Upper lobe of right lung (tissue), 1 donor: Measurements from ENCODE around the gene EPB41L1. TPM values are rescaled to one million over a fixed set of nuclear protein-coding genes. Genes with fewer than 3 reads are reported as not detected.
A peak's percentile ranks its signal among the peaks of the same experiment; 100 is the strongest.

Source experiments
- ATAC-seq: fragments of 200-7000 bp; cut with Tn5 transposase; one replicate; pipeline ENCODE4 v1.9.1; 2020; ENCODE audit warnings: mild to moderate bottlenecking, moderate library complexity
- DNase-seq: peaks from one replicate; pipeline ENCODE4 v3.0.0-alpha.2; 2020
- H3K27ac ChIP-seq: fragments of 200-600 bp; one replicate; pipeline ENCODE4 v1.8.0; 2022
- H3K27me3 ChIP-seq: fragments of 200-600 bp; one replicate; pipeline ENCODE4 v1.8.0; 2022; ENCODE audit warnings: mild to moderate bottlenecking
- H3K36me3 ChIP-seq: fragments of 200-600 bp; one replicate; pipeline ENCODE4 v1.8.0; 2022
- H3K4me1 ChIP-seq: fragments of 200-600 bp; one replicate; pipeline ENCODE4 v1.8.0; 2022
- H3K4me3 ChIP-seq: fragments of 200-600 bp; one replicate; pipeline ENCODE4 v1.8.0; 2022; ENCODE audit warnings: mild to moderate bottlenecking
- H3K9me3 ChIP-seq: fragments of 200-600 bp; one replicate; pipeline ENCODE4 v1.8.0; 2022
- CTCF ChIP-seq: fragments of 200-600 bp; IDR thresholded peaks from one replicate; pipeline ENCODE4 v1.8.0; 2022; ENCODE audit warnings: antibody characterized with exemption
- intact Hi-C: fragments of 100-400 bp; cut with DNase I; formaldehyde crosslinking; loops from one replicate; pipeline ENCODE4 v1.11.0; 2022
- long read RNA-seq: library from polyadenylated mRNA; unstranded; transcript quantifications from one replicate; pipeline ENCODE4 v2.0.0, GENCODE V29; 2021
- total RNA-seq: library from RNA; stranded (reverse); fragmentation: NEBNext Ultra II Directional; extraction: Animal tissue kit (Norgen Biotek cat#: 25700); gene quantifications from one replicate; pipeline ENCODE4 v1.2.1, GENCODE V29; 2021
- donor health status: DM: no; HTN: yes; CAD: no; lungs with severe emphysema.

Gene EPB41L1
- 61.4 TPM for total RNA-seq
- long read RNA-seq, partial matches to known transcripts: 8 of 41 reads
- long read RNA-seq, other reads (novel, unspliced or antisense): 33 of 41 reads

GRCh38 chr20:36154700-36155628 lies at the start of gene EPB41L1:
TSS of gene EPB41L1 (plus strand) at chr20:36154740. CDS start at chr20:36173778, 19,038 bp downstream.
- Histone ChIP-seq H3K4me3 (peak within 1 kb of the TSS; percentile 62), H3K36me3 (no peaks in the 10 kb centered on the region), H3K9me3 (no peaks in the 10 kb centered on the region), H3K4me1 (peaks cover 18% of the 10 kb centered on the region), H3K27me3 (no peaks in the 10 kb centered on the region), H3K27ac (peak within 1 kb of the TSS; percentile 55)
- intact Hi-C loops: no loop called here
- DNase-seq (no peak), ATAC-seq (no peak)
- TF ChIP-seq CTCF: no peak

GRCh38 chr20:36104856-36105255 lies 49.7 kb upstream of the EPB41L1 start:
- H3K27me3 ChIP-seq: no peaks in the 10 kb centered on the region
- TF ChIP-seq CTCF: no peak
- intact Hi-C loops: no loop called here
- ATAC-seq (no peak), DNase-seq (no peak)
- no peaks in the 10 kb centered on the region for H3K9me3 ChIP-seq
- no peak overlapping the region for H3K27ac ChIP-seq
- no peak overlapping the region for H3K4me3 ChIP-seq
- H3K36me3 ChIP-seq: no peaks in the 10 kb centered on the region
- peaks cover 32% of the 10 kb centered on the region for H3K4me1 ChIP-seq

GRCh38 chr20:36105711-36106226 lies 48.8 kb upstream of the EPB41L1 start:
- Histone ChIP-seq H3K4me3 (no peak overlapping the region), H3K4me1 (peaks cover 32% of the 10 kb centered on the region), H3K27ac (peak overlapping the region; percentile 17), H3K36me3 (no peaks in the 10 kb centered on the region), H3K9me3 (no peaks in the 10 kb centered on the region), H3K27me3 (no peaks in the 10 kb centered on the region)
- ATAC-seq (peak; percentile 69), DNase-seq (peak; percentile 80)
- intact Hi-C loops: no loop called here
- no peak for TF ChIP-seq CTCF

- ATAC-seq (peak; percentile 33), DNase-seq (no peak)
- Histone ChIP-seq H3K27ac (no peak overlapping the region), H3K27me3 (no peaks in the 10 kb centered on the region), H3K4me3 (no peak overlapping the region), H3K4me1 (peaks cover 38% of the 10 kb centered on the region), H3K9me3 (no peaks in the 10 kb centered on the region), H3K36me3 (no peaks in the 10 kb centered on the region)
- intact Hi-C loops: no loop called here
- no peak for TF ChIP-seq CTCF
These were observed 47.9 kb upstream of the EPB41L1 start for GRCh38 chr20:36106606-36107005.

- intact Hi-C loops: no loop called here
- Histone ChIP-seq H3K4me1 (peaks cover 38% of the 10 kb centered on the region), H3K27me3 (no peaks in the 10 kb centered on the region), H3K36me3 (no peaks in the 10 kb centered on the region), H3K9me3 (no peaks in the 10 kb centered on the region), H3K27ac (no peak overlapping the region), H3K4me3 (no peak overlapping the region)
- no peak for TF ChIP-seq CTCF
- ATAC-seq: no peak
- no peak for DNase-seq
These were observed 46.7 kb upstream of the EPB41L1 start for GRCh38 chr20:36107881-36108280.
